Measurements from ENCODE around the gene SKAP2. TPM values are rescaled to one million over a fixed set of nuclear protein-coding genes. Genes with fewer than 3 reads are reported as not detected.

Gene SKAP2, protein sequence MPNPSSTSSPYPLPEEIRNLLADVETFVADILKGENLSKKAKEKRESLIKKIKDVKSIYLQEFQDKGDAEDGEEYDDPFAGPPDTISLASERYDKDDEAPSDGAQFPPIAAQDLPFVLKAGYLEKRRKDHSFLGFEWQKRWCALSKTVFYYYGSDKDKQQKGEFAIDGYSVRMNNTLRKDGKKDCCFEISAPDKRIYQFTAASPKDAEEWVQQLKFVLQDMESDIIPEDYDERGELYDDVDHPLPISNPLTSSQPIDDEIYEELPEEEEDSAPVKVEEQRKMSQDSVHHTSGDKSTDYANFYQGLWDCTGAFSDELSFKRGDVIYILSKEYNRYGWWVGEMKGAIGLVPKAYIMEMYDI
- total RNA-seq: 2.4 and 4.0 TPM in 2 replicates

GRCh38 chr7:26864309-26865093 is at the start of gene SKAP2:
SKAP2 (minus strand) TSS chr7:26864590; CDS start chr7:26864429, 161 bp downstream.

Other genes with a start within 250 kb of the SKAP2 start
- gene HOXA1, start 231.4 kb upstream of the SKAP2 start, total RNA-seq: 0.54 and 0.65 TPM in 2 replicates
- 0.76 and 1.6 TPM in 2 replicates for gene HOXA2, start 238.1 kb upstream of the SKAP2 start, total RNA-seq

Data from articular chondrocyte of knee joint (primary cell).